Cardiac muscle cell (in vitro differentiated cells and primary cell): ENCODE data around the gene HLA-DPA1. TPM values are rescaled to one million over a fixed set of nuclear protein-coding genes. Genes with fewer than 3 reads are reported as not detected.

ENCODE experiments used
- DNase-seq, 2 donors: peaks; one replicate each; pipeline versions ENCODE4 v3.0.0 to v3.0.0-alpha.2; 2010 to 2017; ENCODE audit warnings: low read depth in 1 of 2, low spot score in 1 of 2
- H3K27ac ChIP-seq: fragments of 200-600 bp; sonication (generic); 2 replicates; pipeline ENCODE4 v1.5.1; 2016
- H3K27me3 ChIP-seq: fragments of 200-600 bp; sonication (generic); 2 replicates; pipeline ENCODE4 v1.6.0; 2016; ENCODE audit warnings: control low read depth
- H3K36me3 ChIP-seq: fragments of 200-600 bp; sonication (generic); 2 replicates; pipeline ENCODE4 v1.5.1; 2016; ENCODE audit warnings: control low read depth
- H3K4me1 ChIP-seq: fragments of 200-600 bp; sonication (generic); 2 replicates; pipeline ENCODE4 v1.8.1; 2017; ENCODE audit warnings: low read depth, mild to moderate bottlenecking, mixed run types
- H3K4me3 ChIP-seq: fragments of 200-600 bp; sonication (generic); 2 replicates; pipeline ENCODE4 v1.5.1; 2016; ENCODE audit warnings: mild to moderate bottlenecking
- H3K9me3 ChIP-seq: fragments of 200-600 bp; sonication (generic); 2 replicates; pipeline ENCODE4 v1.5.1; 2017; ENCODE audit warnings: low read depth, mild to moderate bottlenecking, control low read depth
- polyA plus RNA-seq: library from polyadenylated mRNA; unstranded; fragments of >200 nt; fragmentation: Nextera tagmentation; extraction: Ambion mirVana; gene quantifications from 2 replicates; pipeline ENCODE4 v1.2.1, GENCODE V29; 2016
- total RNA-seq: library from RNA; depleted of rRNA; stranded (reverse); fragments of >200 nt; gene quantifications from 2 replicates; pipeline ENCODE4 v1.2.3, GENCODE V29; 2016
- TF ChIP-seq, protein P1 (sequence below): IDR thresholded peaks from 2 replicates; pipeline ENCODE4 v1.5.1; 2012; ENCODE audit warnings: low read depth, mild to moderate bottlenecking, low read length

The HLA-DPA1 gene
- total and polyA plus RNA-seq, 2 experiments from 2014 or later: 0.21 to 1.9 TPM

DNA sequence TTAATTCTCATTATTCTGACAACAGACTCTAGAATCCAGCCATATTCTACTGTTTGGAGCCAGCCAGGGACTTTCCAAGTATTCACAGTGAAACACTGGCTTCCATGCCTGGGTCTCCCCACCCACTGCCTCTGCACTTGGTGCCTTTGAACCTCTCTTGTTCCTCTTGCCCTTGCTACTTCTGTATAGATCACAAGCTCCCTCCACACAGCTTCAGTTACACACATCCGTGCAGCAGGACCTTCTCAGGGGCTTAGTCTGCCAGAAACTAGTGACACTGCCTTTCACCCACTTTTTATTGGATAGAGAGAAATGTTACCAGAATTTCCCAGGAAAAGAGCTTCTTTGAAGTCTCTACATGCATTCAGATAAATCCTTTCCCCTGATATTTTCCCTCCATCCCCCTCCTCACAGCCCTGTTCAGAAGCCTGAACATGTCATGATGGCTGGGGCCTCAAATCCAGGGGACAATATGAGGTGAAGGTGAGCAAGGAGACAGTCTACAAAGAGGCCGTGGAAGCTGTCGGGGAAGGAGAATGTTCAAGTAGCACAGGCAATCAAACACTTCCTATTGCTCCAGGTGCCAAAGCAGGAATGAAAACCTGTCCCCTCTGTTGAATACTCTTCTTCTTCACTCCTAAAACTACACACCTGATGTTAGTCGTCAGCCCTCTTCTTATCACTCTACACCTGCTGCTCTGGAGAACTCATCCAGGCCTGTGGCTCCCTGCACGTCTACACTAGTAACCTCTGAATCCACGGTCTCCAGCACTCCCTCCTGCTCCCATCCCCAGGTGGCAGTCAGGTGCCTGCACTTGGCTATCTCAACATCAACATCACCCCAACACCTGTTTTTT is 43.9 kb downstream of the HLA-DPA1 start:
- Histone ChIP-seq H3K9me3 (no peaks in the 10 kb centered on the region), H3K27me3 (peaks cover 4% of the 10 kb centered on the region), H3K4me1 (no peaks in the 10 kb centered on the region), H3K36me3 (no peaks in the 10 kb centered on the region), H3K27ac (no peak overlapping the region), H3K4me3 (no peak overlapping the region)
- peak; percentile 29 to 52 for DNase-seq
- TF ChIP-seq, protein P1, sequence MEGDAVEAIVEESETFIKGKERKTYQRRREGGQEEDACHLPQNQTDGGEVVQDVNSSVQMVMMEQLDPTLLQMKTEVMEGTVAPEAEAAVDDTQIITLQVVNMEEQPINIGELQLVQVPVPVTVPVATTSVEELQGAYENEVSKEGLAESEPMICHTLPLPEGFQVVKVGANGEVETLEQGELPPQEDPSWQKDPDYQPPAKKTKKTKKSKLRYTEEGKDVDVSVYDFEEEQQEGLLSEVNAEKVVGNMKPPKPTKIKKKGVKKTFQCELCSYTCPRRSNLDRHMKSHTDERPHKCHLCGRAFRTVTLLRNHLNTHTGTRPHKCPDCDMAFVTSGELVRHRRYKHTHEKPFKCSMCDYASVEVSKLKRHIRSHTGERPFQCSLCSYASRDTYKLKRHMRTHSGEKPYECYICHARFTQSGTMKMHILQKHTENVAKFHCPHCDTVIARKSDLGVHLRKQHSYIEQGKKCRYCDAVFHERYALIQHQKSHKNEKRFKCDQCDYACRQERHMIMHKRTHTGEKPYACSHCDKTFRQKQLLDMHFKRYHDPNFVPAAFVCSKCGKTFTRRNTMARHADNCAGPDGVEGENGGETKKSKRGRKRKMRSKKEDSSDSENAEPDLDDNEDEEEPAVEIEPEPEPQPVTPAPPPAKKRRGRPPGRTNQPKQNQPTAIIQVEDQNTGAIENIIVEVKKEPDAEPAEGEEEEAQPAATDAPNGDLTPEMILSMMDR: no peak

DNA sequence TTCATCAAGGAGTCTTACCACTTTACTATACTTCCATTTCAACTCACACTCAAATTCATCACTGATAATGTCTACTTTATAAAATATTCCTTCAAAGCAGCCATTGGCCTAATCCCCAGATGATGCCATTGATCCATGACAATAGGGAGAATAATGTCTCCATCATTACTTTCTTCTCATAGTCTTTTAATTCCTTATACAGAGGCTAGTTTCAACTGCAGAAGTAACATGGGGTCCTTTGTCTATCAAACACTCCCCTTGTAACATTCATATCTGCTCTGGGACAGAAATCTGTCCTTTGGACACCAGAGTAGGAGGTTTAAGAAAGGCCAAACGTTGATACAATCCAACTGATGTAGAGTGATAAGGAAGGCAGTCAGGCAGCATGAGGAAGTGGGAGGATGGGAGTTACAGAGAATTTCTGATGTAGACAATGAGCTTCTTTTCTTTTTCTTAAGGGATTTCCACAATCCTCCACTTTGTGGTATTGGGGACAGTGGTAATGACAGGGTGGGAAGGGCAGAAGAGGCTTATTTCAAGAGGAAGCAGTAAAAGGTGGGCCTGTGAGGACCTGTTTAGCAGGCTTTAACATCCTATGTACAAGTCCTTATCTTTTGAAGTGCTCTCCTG is 45.1 kb downstream of the HLA-DPA1 start:
- no peak overlapping the region for H3K4me3 ChIP-seq
- no peaks in the 10 kb centered on the region for H3K9me3 ChIP-seq
- H3K4me1 ChIP-seq: no peaks in the 10 kb centered on the region
- DNase-seq: no peak
- TF ChIP-seq, protein P1: no peak
- H3K36me3 ChIP-seq: no peaks in the 10 kb centered on the region
- peaks cover 4% of the 10 kb centered on the region for H3K27me3 ChIP-seq
- no peak overlapping the region for H3K27ac ChIP-seq

DNA sequence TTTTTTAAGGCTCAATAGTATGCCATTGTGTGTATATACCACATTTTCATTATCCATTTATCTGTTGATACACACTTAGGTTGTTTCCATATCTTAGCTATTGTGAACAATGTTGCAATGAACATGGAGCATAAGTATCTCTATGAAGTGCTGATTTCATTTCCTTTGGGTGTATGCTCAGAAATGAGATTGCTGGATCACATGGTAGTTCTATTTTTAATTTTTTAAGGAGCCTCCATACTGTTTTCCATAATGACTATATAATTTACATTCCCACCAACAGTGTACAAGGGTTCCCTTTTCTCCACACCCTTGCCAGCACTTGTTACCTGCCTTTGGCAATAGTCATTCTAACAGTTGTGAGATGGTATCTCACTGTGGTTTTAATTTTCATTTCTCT is 48.9 kb downstream of the HLA-DPA1 start:
- DNase-seq: no peak
- Histone ChIP-seq H3K27me3 (no peaks in the 10 kb centered on the region), H3K4me1 (no peaks in the 10 kb centered on the region), H3K27ac (no peak overlapping the region), H3K9me3 (no peaks in the 10 kb centered on the region), H3K4me3 (no peak overlapping the region), H3K36me3 (no peaks in the 10 kb centered on the region)
- TF ChIP-seq, protein P1: no peak

DNA sequence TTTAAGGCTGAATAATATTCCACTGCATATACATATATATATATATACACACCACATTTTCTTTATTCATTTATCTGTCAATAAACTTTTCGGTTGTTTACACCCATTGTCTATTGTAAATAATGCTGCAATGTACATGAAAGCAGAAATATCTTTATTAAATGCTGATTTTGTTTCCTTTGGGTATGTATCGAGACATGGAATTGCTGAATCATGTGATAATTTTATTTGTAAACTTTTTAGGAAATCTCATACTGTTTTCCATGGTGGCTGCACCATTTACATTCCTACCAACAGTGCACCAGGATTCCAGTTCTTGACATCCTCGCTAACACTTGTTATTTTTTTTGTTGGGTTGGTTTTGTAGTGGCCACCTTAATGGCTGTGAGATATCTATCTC is 49.9 kb downstream of the HLA-DPA1 start:
- H3K27ac ChIP-seq: no peak overlapping the region
- H3K9me3 ChIP-seq: no peaks in the 10 kb centered on the region
- H3K4me3 ChIP-seq: no peak overlapping the region
- DNase-seq: no peak
- no peaks in the 10 kb centered on the region for H3K27me3 ChIP-seq
- no peaks in the 10 kb centered on the region for H3K36me3 ChIP-seq
- no peaks in the 10 kb centered on the region for H3K4me1 ChIP-seq
- TF ChIP-seq, protein P1: no peak

DNA sequence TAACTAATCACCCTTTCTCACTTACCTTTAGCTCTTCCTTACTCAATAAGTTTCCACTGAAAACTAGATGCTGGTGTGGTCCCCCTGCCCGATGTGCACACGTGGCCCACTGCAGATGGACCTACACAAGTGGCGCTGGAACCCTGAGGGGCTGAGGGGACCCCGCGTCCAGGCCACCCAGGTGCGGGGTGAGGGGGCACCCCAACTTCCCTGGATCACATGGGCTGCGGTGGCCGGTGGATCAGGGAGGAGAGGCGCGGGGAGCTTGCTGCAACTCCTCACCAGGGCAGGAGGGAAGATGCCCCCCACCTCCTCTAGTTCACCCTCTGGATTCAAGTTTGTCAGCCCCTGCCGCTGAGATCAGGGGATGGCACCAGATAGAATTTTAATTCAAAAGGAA is 51.5 kb downstream of the HLA-DPA1 start:
- Histone ChIP-seq H3K9me3 (no peaks in the 10 kb centered on the region), H3K4me1 (no peaks in the 10 kb centered on the region), H3K4me3 (no peak overlapping the region), H3K27ac (no peak overlapping the region), H3K36me3 (no peaks in the 10 kb centered on the region), H3K27me3 (no peaks in the 10 kb centered on the region)
- TF ChIP-seq, protein P1: no peak
- no peak for DNase-seq
